ENCODE data around the gene SETBP1.

- no peak for TF ChIP-seq CTCF (conservative IDR thresholded peaks at IDR 0.05; ENCODE audit: low read depth, low read length)
- TF ChIP-seq EZH2 (IDR thresholded peaks at IDR 0.05; ENCODE audit: borderline replicate concordance, low read depth, low read length, poor library complexity, severe bottlenecking), result no peak
These were observed 235.9 kb downstream of the SETBP1 start for GRCh38 chr18:44916429-44917207.
